HepG2 (cell line): ENCODE results near the gene SLBP. TPM values are rescaled to one million over a fixed set of nuclear protein-coding genes. Genes with fewer than 3 reads are reported as not detected.

Experiments
- ATAC-seq: fragments of 200-7000 bp; cut with Tn5 transposase; 3 replicates; pipeline ENCODE4 v1.9.1; 2020; ENCODE audit warnings: mild to moderate bottlenecking, moderate library complexity
- BruUV-seq: library from RNA; stranded (reverse); fragments of 400-500 nt; replicated peaks from 2 replicates; lab custom pipeline; 2021; lab: Mats Ljungman, UMichigan
- CTCF ChIA-PET: fragments of 300-600 bp; formaldehyde crosslinking; extraction: SDS; loops from one replicate; lab custom pipeline; 2021; ENCODE audit warnings: low total read pairs, inconsistent platforms, low intra/inter-chr PET ratio; lab: Yijun Ruan, JAX
- POLR2A ChIA-PET: fragments of 350-600 bp; sonication (Branson Sonifier 250); formaldehyde crosslinking; loops from one replicate; lab custom pipeline; 2020; ENCODE audit warnings: antibody characterized with exemption, inconsistent platforms; lab: Yijun Ruan, JAX
- DNase-seq: peaks from one replicate; pipeline ENCODE4 v3.0.0-alpha.2; 2015; ENCODE audit warnings: low spot score
- FAIRE-seq: peaks from 3 replicates; lab custom pipeline; 2011; peaks lifted over from hg19 to GRCh38; lab: Jason Lieb, UNC
- H2AFZ ChIP-seq: one replicate; pipeline ENCODE4 v1.6.1; 2011; ENCODE audit warnings: low read length, inconsistent platforms
- H3K27ac ChIP-seq: fragments of 300-600 bp; 3 replicates; pipeline ENCODE4 v1.8.0; 2011; ENCODE audit warnings: mixed run types, mild to moderate bottlenecking, mixed read lengths, low read length, inconsistent platforms; ENCODE audit not compliant: insufficient read depth; ENCODE audit errors: extremely low read length
- H3K27me3 ChIP-seq, 2 experiments: fragments of 200-600 bp in 1 of 2; 2 replicates in 1 of 2; 3 replicates in 1 of 2; pipeline versions ENCODE4 v1.6.0 to v1.8.0; 2011; ENCODE audit warnings: low read length in 2 of 2, mild to moderate bottlenecking in 2 of 2, moderate library complexity in 2 of 2, inconsistent platforms in 1 of 2; ENCODE audit not compliant: insufficient read depth in 2 of 2, control insufficient read depth in 1 of 2
- H3K36me3 ChIP-seq, 2 experiments: fragments of 200-600 bp in 1 of 2; replicated peaks in 1 of 2; 2 replicates in 1 of 2; 3 replicates in 1 of 2; pipeline versions ENCODE4 v1.5.1 to v1.8.0; 2011; ENCODE audit warnings: low read length in 2 of 2, inconsistent platforms in 1 of 2; ENCODE audit not compliant: insufficient read depth in 2 of 2, control insufficient read depth in 1 of 2
- H3K4me1 ChIP-seq: 2 replicates; pipeline ENCODE4 v1.5.1; 2012; ENCODE audit warnings: low read length, inconsistent platforms; ENCODE audit not compliant: insufficient read depth
- H3K4me2 ChIP-seq: 2 replicates; pipeline ENCODE4 v1.6.0; 2011; ENCODE audit warnings: low read depth, low read length, inconsistent platforms
- H3K4me3 ChIP-seq, 3 experiments: fragments of 200-600 bp in 1 of 3; sonication (generic), shearing (Covaris generic) in 1 of 3; replicated peaks in 1 of 3; 2 replicates each; pipeline ENCODE4 v1.5.1; 2011 to 2016; ENCODE audit warnings: low read length in 3 of 3, inconsistent platforms in 2 of 3, low read depth in 2 of 3, mild to moderate bottlenecking in 2 of 3, control low read depth in 1 of 3, mixed read lengths in 1 of 3; ENCODE audit not compliant: insufficient read depth in 1 of 3
- H3K79me2 ChIP-seq: one replicate; pipeline ENCODE4 v1.6.1; 2011; ENCODE audit warnings: low read length, inconsistent platforms; ENCODE audit not compliant: insufficient read depth
- H3K9ac ChIP-seq: 2 replicates; pipeline ENCODE4 v1.6.0; 2011; ENCODE audit warnings: mild to moderate bottlenecking, low read depth, low read length, inconsistent platforms; ENCODE audit not compliant: insufficient read depth
- H3K9me3 ChIP-seq: 2 replicates; pipeline ENCODE4 v1.5.1; 2012; ENCODE audit warnings: mild to moderate bottlenecking, low read length
- H4K20me1 ChIP-seq: 2 replicates; pipeline ENCODE4 v1.6.0; 2011; ENCODE audit warnings: inconsistent platforms, mild to moderate bottlenecking, low read length, moderate library complexity; ENCODE audit not compliant: insufficient read depth
- FOXJ3 ChIP-seq: sonication (generic); formaldehyde crosslinking; IDR thresholded peaks from 2 replicates; pipeline ENCODE4 v1.4.0; 2020; ENCODE audit warnings: missing genetic modification reagents, mild to moderate bottlenecking, borderline replicate concordance
- GATAD1 ChIP-seq: IDR thresholded peaks from 2 replicates; pipeline ENCODE4 v1.6.1; 2016; ENCODE audit warnings: missing genetic modification reagents, missing compliant biosample characterization
- KAT2B ChIP-seq: fragments of 150-350 bp; IDR thresholded peaks from 2 replicates; pipeline ENCODE4 v1.6.1; 2014; ENCODE audit warnings: low read depth, low read length, borderline replicate concordance
- KMT2B ChIP-seq: IDR thresholded peaks from 2 replicates; pipeline ENCODE4 v1.6.1; 2016; ENCODE audit warnings: missing genetic modification reagents, missing compliant biosample characterization
- NR0B2 ChIP-seq: sonication (generic); formaldehyde crosslinking; IDR thresholded peaks from 2 replicates; pipeline ENCODE4 v1.4.0; 2020; ENCODE audit warnings: mild to moderate bottlenecking, missing genetic modification reagents
- SP5 ChIP-seq: IDR thresholded peaks from 2 replicates; pipeline ENCODE4 v1.6.1; 2016; ENCODE audit warnings: low read depth, borderline replicate concordance
- ZKSCAN1 ChIP-seq: fragments of 150-350 bp; IDR thresholded peaks from 2 replicates; pipeline ENCODE4 v1.6.1; 2014; ENCODE audit warnings: low read length
- ZNF34 ChIP-seq: sonication (generic); formaldehyde crosslinking; IDR thresholded peaks from 2 replicates; pipeline ENCODE4 v1.4.0; 2020; ENCODE audit warnings: mild to moderate bottlenecking, missing genetic modification reagents, borderline replicate concordance
- ZNF790 ChIP-seq: sonication (generic); formaldehyde crosslinking; IDR thresholded peaks from 2 replicates; pipeline ENCODE4 v1.8.0; 2022; ENCODE audit warnings: missing genetic modification reagents, mild to moderate bottlenecking, borderline replicate concordance
- ZSCAN9 ChIP-seq: IDR thresholded peaks from 2 replicates; pipeline ENCODE4 v1.6.1; 2016; ENCODE audit warnings: borderline replicate concordance
- WGBS: methylation state at CpG from one replicate; pipeline ENCODE4 v1.1.6; 2017; ENCODE audit warnings: low lambda C conversion rate; 5-methylcytosine and 5-hydroxymethylcytosine counted together
- in situ Hi-C: cut with HindIII; loops from 2 replicates; pipeline ENCODE4 v1.10.0; 2017; ENCODE audit warnings: low pct_unique_long_range_greater_than_20kb; ENCODE audit not compliant: extremely low pct_ligation_motif_present
- intact Hi-C: fragments of 100-400 bp; cut with micrococcal nuclease; formaldehyde crosslinking; loops from one replicate; pipeline ENCODE4 v1.10.0; 2022; ENCODE audit not compliant: unreplicated experiment
- polyA plus RNA-seq, 8 experiments: library from polyadenylated mRNA; depleted of rRNA in 3 of 8; stranded (reverse) in 7 of 8; unstranded in 1 of 8; fragments of >200 nt; fragmentation: Illumina TruSeq in 4 of 8; extraction: Trizol in 4 of 8; gene quantifications; 2 replicates each; pipeline versions ENCODE4 v1.2.1 to v1.2.3, GENCODE V29; 2011 to 2016; ENCODE audit warnings: low read depth in 4 of 8, missing spikeins in 1 of 8, mixed read lengths in 1 of 8; ENCODE audit not compliant: insufficient read depth in 1 of 8
- total RNA-seq, 5 experiments: library from RNA; depleted of rRNA; stranded (reverse); fragments of >200 nt; fragmentation: Illumina TruSeq; extraction: Trizol; gene quantifications; 2 replicates each; pipeline ENCODE4 v1.2.3, GENCODE V29; 2016; ENCODE audit warnings: low read depth in 1 of 5

Gene SLBP
- total and polyA plus RNA-seq, 2 of the 13 experiments (the other 11 are each of a cell fraction or from before 2014, with no cell fraction given): 43.9 to 104 TPM

- H3K36me3 ChIP-seq: no peaks in the 10 kb centered on the region
- H3K4me2 ChIP-seq: no peak overlapping the region
- TF ChIP-seq ZSCAN9 (CRISPR knock-in tag) (no peak), ZNF34 (CRISPR knock-in tag) (no peak)
- no peaks in the 10 kb centered on the region for H3K4me1 ChIP-seq
- WGBS: 88% methylated on average over 41 of the region's 47 CpGs
- no peak overlapping the region for H2AFZ ChIP-seq
- H3K9ac ChIP-seq: no peak overlapping the region
- no peak overlapping the region for H3K4me3 ChIP-seq
- DNase-seq: no peak
- in situ Hi-C loops (no loop called here), intact Hi-C loops (no loop called here)
- POLR2A ChIA-PET: no interaction called here
- no peaks in the 10 kb centered on the region for H3K27me3 ChIP-seq
- FAIRE-seq: no peak
- no peak for ATAC-seq
- H4K20me1 ChIP-seq: no peaks in the 10 kb centered on the region
- CTCF ChIA-PET: no interaction called here
- H3K79me2 ChIP-seq: no peaks in the 10 kb centered on the region
- no TSS peak for BruUV-seq
- no peak overlapping the region for H3K27ac ChIP-seq
- no peaks in the 10 kb centered on the region for H3K9me3 ChIP-seq
Observed at GRCh38 chr4:1655081-1655480, 57.0 kb downstream of the SLBP start.

GRCh38 chr4:1654216-1654955 is 57.7 kb downstream of the SLBP start:
- H3K4me3 ChIP-seq: no peak overlapping the region
- no peak for FAIRE-seq
- ATAC-seq: no peak; the same call in 2 of the 3 replicates
- ChIA-PET CTCF (no interaction called here), POLR2A (no interaction called here)
- H3K27ac ChIP-seq: no peak overlapping the region
- H4K20me1 ChIP-seq: no peaks in the 10 kb centered on the region
- 72% methylated on average over 9 of the region's 23 CpGs for WGBS
- no peaks in the 10 kb centered on the region for H3K79me2 ChIP-seq
- no peaks in the 10 kb centered on the region for H3K4me1 ChIP-seq
- in situ Hi-C loops: no loop called here
- H3K9ac ChIP-seq: no peak overlapping the region
- no TSS peak for BruUV-seq
- no peak for DNase-seq
- no peaks in the 10 kb centered on the region for H3K36me3 ChIP-seq
- no peaks in the 10 kb centered on the region for H3K27me3 ChIP-seq
- no peak for TF ChIP-seq ZNF790 (CRISPR knock-in tag)
- no peak for TF ChIP-seq KMT2B
- no peak for TF ChIP-seq SP5
- TF ChIP-seq GATAD1: no peak
- no peak for TF ChIP-seq KAT2B
- no peak for TF ChIP-seq FOXJ3 (CRISPR knock-in tag)
- no peak for TF ChIP-seq NR0B2 (CRISPR knock-in tag)
- TF ChIP-seq ZKSCAN1: no peak
- no peak overlapping the region for H3K4me2 ChIP-seq
- intact Hi-C loops: no loop called here
- H2AFZ ChIP-seq: no peak overlapping the region
- no peaks in the 10 kb centered on the region for H3K9me3 ChIP-seq
